GM21367 (cell line): ENCODE results near the gene OLAH.

Source experiments
- ATAC-seq: cut with Tn5 transposase; IDR thresholded peaks from one replicate; pipeline ENCODE4 v1.9.1; 2021; ENCODE audit not compliant: unreplicated experiment

Gene OLAH

DNA sequence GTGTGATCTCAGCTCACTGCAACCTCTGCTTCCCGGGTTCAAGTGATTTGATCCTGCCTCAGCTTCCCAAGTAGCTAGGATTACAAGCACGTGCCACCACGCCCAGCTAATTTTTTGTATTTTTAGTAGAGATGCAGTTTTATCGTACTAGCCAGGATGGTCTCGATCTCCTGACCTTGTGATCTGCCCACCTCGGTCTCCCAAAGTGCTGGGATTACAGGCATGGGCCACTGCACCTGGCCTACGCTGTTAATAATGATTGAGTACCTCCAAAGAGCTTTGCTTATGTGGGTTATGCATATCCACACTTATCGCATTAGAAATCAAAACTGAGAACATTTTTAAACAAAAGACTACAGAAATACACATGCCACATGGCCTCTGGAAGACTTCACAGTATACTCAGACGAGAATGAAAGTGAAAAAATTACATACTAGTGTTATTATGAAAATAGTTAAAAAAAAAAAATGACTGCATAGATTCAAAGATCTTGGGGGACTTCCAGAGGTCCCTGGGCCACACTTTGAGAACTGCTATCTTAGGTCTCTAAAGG lies 78.8 kb downstream of the OLAH start:
- ATAC-seq, result peak; percentile 95
